Endodermal cell (in vitro differentiated cells): Measurements from ENCODE around the gene CHAF1A. TPM values are rescaled to one million over a fixed set of nuclear protein-coding genes. Genes with fewer than 3 reads are reported as not detected.
A peak's percentile ranks its signal among the peaks of the same experiment; 100 is the strongest.

Experiments
- DNase-seq: peaks from one replicate; pipeline ENCODE4 v3.0.0-alpha.2; 2017
- H3K27ac ChIP-seq: 2 replicates; pipeline ENCODE4 v1.5.1; 2013; ENCODE audit warnings: mild to moderate bottlenecking, low read depth, low read length, moderate library complexity
- H3K27me3 ChIP-seq: 2 replicates; pipeline ENCODE4 v1.6.1; 2013; ENCODE audit warnings: mild to moderate bottlenecking, low read length, moderate library complexity; ENCODE audit not compliant: insufficient read depth, control insufficient read depth, poor library complexity, severe bottlenecking
- H3K36me3 ChIP-seq: 2 replicates; pipeline ENCODE4 v1.7.0; 2013; ENCODE audit warnings: mild to moderate bottlenecking, low read length, moderate library complexity; ENCODE audit not compliant: control insufficient read depth, insufficient read depth
- H3K4me1 ChIP-seq: one replicate; pipeline ENCODE4 v1.7.0; 2013; ENCODE audit warnings: low read length; ENCODE audit not compliant: control insufficient read depth, insufficient read depth
- H3K4me3 ChIP-seq: 2 replicates; pipeline ENCODE4 v1.5.1; 2013; ENCODE audit warnings: mild to moderate bottlenecking, low read length, moderate library complexity
- H3K9ac ChIP-seq: 2 replicates; pipeline ENCODE4 v1.6.1; 2013; ENCODE audit warnings: mild to moderate bottlenecking, low read length, moderate library complexity; ENCODE audit not compliant: poor library complexity, severe bottlenecking; ENCODE audit errors: extremely low read depth
- H3K9me3 ChIP-seq: 2 replicates; pipeline ENCODE4 v1.6.1; 2013; ENCODE audit warnings: mild to moderate bottlenecking, low read length, moderate library complexity; ENCODE audit not compliant: control insufficient read depth
- H3K27ac Mint-ChIP-seq: 2 replicates; pipeline ENCODE4 v1.8.0; 2020; ENCODE audit warnings: mixed read lengths
- H3K27me3 Mint-ChIP-seq: 2 replicates; pipeline ENCODE4 v1.8.0; 2021; ENCODE audit warnings: mild to moderate bottlenecking, mixed read lengths; ENCODE audit not compliant: insufficient read depth
- H3K36me3 Mint-ChIP-seq: 2 replicates; pipeline ENCODE4 v1.8.0; 2020; ENCODE audit warnings: low read depth, mixed read lengths
- H3K4me1 Mint-ChIP-seq: 2 replicates; pipeline ENCODE4 v1.8.0; 2020; ENCODE audit warnings: mixed read lengths
- H3K4me3 Mint-ChIP-seq: 2 replicates; pipeline ENCODE4 v1.8.0; 2020; ENCODE audit warnings: mild to moderate bottlenecking, moderate library complexity, mixed read lengths
- H3K9me3 Mint-ChIP-seq: 2 replicates; pipeline ENCODE4 v1.8.0; 2020; ENCODE audit warnings: mild to moderate bottlenecking, mixed read lengths
- WGBS, 2 experiments: methylation state at CpG; one replicate each; pipeline versions ENCODE4 v1.1.5 to v1.1.7; 2013; ENCODE audit warnings: missing lambda C conversion rate in 2 of 2, mixed read lengths in 1 of 2; ENCODE audit not compliant: insufficient coverage in 1 of 2, insufficient read length in 1 of 2; 5-methylcytosine and 5-hydroxymethylcytosine counted together
- total RNA-seq, 2 donors: library from RNA; stranded (reverse); fragmentation: NEBNext Ultra II Directional in 1 of 2; extraction: Animal tissue kit (Norgen Biotek cat#: 25700) in 1 of 2; gene quantifications; 2 replicates in 1 of 2; 3 replicates in 1 of 2; pipeline ENCODE4 v1.2.1, GENCODE V29; 2021
- TF ChIP-seq, protein P1 (sequence below): fragments of 200-600 bp; sonication (generic); conservative IDR thresholded peaks from 2 replicates; pipeline ENCODE4 v1.5.0; 2021; ENCODE audit warnings: antibody characterized with exemption, mild to moderate bottlenecking

CHAF1A gene
- total RNA-seq, 2 donors from 2014 or later = 70.7 to 76.9 TPM

DNA sequence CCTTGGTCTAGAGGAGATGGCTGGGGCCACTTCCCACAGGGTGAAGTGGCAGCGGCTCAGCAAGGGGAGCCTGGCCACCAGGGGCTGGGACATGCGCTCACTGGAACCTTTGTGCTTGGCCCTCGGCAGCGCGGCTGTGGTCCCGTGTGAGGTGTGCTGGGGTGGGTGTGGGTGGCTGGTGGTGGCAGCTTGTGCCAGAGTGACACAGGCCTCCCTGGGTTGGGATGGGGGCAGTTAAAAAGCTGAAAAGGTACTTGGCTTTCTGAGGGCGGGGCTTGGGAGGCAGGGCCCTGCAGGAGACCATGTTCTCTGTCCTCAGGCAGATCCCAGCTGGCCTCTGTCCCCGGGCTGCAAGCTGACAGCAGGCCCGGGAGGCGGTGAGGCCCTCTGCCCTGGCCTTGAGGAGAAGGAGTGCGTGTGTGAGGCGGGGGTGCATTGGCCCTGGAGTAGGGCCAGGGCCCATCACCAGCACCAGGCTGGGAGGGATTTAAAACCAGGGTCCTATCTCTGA is 41.7 kb upstream of the CHAF1A start:
- Histone ChIP-seq H3K27me3 (no peaks in the 10 kb centered on the region), H3K4me3 (no peak overlapping the region), H3K36me3 (peaks cover 28% of the 10 kb centered on the region), H3K4me1 (peaks cover 3% of the 10 kb centered on the region), H3K9me3 (no peaks in the 10 kb centered on the region), H3K9ac (no peak overlapping the region), H3K27ac (peak overlapping the region; percentile 72)
- H3K4me1 Mint-ChIP-seq = peaks cover 7% of the 10 kb centered on the region
- no peak overlapping the region for H3K4me3 Mint-ChIP-seq
- no peaks in the 10 kb centered on the region for H3K9me3 Mint-ChIP-seq
- H3K27me3 Mint-ChIP-seq = no peaks in the 10 kb centered on the region
- TF ChIP-seq, protein P1, sequence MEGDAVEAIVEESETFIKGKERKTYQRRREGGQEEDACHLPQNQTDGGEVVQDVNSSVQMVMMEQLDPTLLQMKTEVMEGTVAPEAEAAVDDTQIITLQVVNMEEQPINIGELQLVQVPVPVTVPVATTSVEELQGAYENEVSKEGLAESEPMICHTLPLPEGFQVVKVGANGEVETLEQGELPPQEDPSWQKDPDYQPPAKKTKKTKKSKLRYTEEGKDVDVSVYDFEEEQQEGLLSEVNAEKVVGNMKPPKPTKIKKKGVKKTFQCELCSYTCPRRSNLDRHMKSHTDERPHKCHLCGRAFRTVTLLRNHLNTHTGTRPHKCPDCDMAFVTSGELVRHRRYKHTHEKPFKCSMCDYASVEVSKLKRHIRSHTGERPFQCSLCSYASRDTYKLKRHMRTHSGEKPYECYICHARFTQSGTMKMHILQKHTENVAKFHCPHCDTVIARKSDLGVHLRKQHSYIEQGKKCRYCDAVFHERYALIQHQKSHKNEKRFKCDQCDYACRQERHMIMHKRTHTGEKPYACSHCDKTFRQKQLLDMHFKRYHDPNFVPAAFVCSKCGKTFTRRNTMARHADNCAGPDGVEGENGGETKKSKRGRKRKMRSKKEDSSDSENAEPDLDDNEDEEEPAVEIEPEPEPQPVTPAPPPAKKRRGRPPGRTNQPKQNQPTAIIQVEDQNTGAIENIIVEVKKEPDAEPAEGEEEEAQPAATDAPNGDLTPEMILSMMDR = peak; percentile 39
- H3K27ac Mint-ChIP-seq = peak overlapping the region; percentile 77
- peaks cover 26% of the 10 kb centered on the region for H3K36me3 Mint-ChIP-seq
- peak; percentile 73 for DNase-seq
- 47 to 86% methylated on average over 4 to 12 of the region's 12 CpGs for WGBS, 2 experiments

DNA sequence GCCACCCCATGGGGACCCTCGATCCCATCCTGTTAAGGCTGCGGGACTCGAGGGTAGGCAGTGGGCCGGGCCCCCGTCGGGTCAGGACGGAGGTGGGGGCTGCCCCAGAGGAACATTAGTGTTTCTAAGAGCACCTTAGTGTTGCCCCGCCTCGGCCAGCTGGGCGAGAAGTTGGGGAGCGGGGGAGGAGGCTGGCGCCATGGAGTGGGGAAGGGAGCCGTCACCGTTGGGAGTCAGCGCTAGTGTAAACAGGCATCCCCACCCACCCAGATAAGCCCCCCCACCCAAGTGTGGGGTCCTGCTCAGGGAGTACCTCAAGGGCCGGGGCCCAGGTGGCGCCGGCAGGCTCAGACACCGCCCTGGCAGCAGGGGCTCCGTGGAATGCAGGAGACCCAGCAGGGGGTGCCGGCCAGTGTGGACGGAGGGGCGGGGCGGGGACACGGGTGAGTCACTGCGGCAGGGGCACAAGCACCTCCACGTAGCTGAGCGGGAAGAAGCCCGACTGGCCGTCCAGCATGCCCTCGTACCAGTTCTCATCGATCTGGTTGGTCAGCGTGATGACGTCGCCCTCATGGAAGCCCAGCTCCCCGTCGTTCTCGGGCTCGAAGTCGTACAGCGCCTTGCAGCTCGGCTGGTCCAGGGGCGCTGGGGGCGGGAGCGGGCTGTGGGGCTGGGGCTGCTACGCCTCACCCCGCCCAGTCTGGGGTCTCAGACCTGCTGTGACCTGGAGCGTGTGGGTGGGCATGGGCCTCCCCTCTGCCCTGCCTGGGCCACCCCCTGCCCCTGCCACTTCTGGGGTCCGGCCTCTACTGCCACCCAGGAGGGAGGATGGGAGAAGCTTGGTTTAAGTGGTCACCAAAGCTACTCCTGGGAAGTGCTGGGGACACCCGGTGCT is 41.0 kb upstream of the CHAF1A start:
- Mint-ChIP-seq H3K4me1 (peaks cover 7% of the 10 kb centered on the region), H3K9me3 (no peaks in the 10 kb centered on the region), H3K27ac (peak overlapping the region; percentile 77), H3K27me3 (no peaks in the 10 kb centered on the region), H3K4me3 (no peak overlapping the region), H3K36me3 (peaks cover 21% of the 10 kb centered on the region)
- no peaks in the 10 kb centered on the region for H3K9me3 ChIP-seq
- H3K36me3 ChIP-seq = peaks cover 28% of the 10 kb centered on the region
- 90% methylated on average over 34 to 49 of the region's 50 CpGs for WGBS, 2 experiments
- DNase-seq = peak; percentile 83
- no peak overlapping the region for H3K9ac ChIP-seq
- peak overlapping the region; percentile 72 for H3K27ac ChIP-seq
- H3K4me3 ChIP-seq = no peak overlapping the region
- peaks cover 3% of the 10 kb centered on the region for H3K4me1 ChIP-seq
- H3K27me3 ChIP-seq = no peaks in the 10 kb centered on the region
- TF ChIP-seq, protein P1 = no peak

DNA sequence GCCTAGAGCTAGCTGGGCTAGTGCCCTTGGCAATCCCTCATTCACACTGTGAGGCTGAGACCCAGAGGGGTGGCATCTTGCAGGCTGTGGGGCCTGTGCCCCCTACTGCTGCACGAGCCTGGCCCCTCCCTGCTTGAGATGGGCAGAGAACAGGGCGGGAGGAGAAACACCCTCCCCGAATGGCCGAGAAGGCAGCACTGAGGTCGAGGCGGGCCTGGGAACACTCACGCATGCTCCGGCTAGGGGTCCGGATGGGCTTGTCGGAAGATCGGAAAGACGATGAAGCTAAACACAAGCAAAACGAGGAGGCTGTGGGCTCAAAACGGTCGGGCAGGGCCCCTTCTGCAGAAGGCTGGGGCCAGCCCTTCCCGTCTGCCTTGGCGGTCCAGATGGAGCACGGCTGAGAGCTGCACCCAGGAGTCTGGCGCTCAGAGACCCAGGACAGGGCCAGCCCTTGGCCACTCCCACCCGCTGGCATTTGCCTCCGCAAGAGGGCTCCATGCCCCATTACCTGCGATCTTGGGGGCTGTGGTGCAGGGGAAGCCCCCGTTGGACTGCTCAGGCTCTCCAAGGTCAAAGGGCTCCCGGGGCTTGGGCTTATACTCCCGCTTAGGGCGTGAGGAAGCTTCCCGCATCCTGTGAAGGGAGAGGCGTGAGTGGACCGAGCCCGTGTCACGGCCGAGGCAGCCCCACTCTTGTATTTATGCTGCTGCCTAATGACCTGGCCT is 40.2 kb upstream of the CHAF1A start:
- no peak overlapping the region for H3K9ac ChIP-seq
- Mint-ChIP-seq H3K27me3 (no peaks in the 10 kb centered on the region), H3K4me1 (peaks cover 7% of the 10 kb centered on the region), H3K36me3 (peaks cover 22% of the 10 kb centered on the region), H3K9me3 (no peaks in the 10 kb centered on the region), H3K27ac (peak overlapping the region; percentile 76), H3K4me3 (no peak overlapping the region)
- H3K36me3 ChIP-seq = peaks cover 31% of the 10 kb centered on the region
- no peak overlapping the region for H3K4me3 ChIP-seq
- 93 to 95% methylated on average over 19 to 32 of the region's 32 CpGs for WGBS, 2 experiments
- H3K9me3 ChIP-seq = no peaks in the 10 kb centered on the region
- TF ChIP-seq, protein P1 = no peak
- peaks cover 3% of the 10 kb centered on the region for H3K4me1 ChIP-seq
- no peaks in the 10 kb centered on the region for H3K27me3 ChIP-seq
- no peak for DNase-seq
- H3K27ac ChIP-seq = peak overlapping the region; percentile 72
